ENCODE data around the gene TLR10.

DNA sequence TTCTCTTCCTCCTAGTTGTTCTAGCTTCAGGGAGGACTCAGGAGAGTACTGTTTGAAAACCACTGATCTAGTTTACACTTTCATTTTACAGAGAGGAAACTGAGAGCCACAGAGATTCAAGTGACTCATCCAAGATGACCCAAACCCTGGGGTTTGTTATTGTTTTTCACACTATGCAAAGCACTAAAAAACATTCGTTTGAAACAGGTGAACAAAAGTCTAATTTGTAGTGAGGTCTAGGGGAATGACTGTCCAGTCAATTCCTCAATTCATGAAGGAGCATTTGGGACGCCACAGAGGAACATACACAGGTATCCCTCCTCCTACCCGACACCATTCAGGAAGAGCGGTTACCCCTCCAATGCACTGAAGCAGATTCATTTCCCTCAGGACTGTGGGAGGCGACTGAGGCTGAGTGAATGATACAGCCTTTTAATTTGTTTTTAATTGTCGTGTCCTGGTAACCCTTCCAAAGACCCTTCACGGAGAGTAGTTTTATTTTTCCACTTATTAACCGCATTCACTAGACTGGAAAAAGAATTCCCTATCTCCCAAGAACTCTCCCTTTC lies 30.3 kb downstream of the TLR10 start:
- no peak for TF ChIP-seq EZH2 (IDR thresholded peaks at IDR 0.05; ENCODE audit: low read length, unreplicated experiment)
- TF ChIP-seq, protein P1, sequence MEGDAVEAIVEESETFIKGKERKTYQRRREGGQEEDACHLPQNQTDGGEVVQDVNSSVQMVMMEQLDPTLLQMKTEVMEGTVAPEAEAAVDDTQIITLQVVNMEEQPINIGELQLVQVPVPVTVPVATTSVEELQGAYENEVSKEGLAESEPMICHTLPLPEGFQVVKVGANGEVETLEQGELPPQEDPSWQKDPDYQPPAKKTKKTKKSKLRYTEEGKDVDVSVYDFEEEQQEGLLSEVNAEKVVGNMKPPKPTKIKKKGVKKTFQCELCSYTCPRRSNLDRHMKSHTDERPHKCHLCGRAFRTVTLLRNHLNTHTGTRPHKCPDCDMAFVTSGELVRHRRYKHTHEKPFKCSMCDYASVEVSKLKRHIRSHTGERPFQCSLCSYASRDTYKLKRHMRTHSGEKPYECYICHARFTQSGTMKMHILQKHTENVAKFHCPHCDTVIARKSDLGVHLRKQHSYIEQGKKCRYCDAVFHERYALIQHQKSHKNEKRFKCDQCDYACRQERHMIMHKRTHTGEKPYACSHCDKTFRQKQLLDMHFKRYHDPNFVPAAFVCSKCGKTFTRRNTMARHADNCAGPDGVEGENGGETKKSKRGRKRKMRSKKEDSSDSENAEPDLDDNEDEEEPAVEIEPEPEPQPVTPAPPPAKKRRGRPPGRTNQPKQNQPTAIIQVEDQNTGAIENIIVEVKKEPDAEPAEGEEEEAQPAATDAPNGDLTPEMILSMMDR (conservative IDR thresholded peaks at IDR 0.05; ENCODE audit: low read depth, low read length): no peak
- no peak for TF ChIP-seq EZH2phosphoT487 (IDR thresholded peaks at IDR 0.05; ENCODE audit: borderline replicate concordance, low read length)

Measured in PC-3 (cell line).